Measurements from ENCODE around the gene SGMS1. TPM values are rescaled to one million over a fixed set of nuclear protein-coding genes. Genes with fewer than 3 reads are reported as not detected.

SGMS1 gene
- total RNA-seq, 3 donors from 2014 or later (not counting 1 experiment from before 2014, with no cell fraction given): 24.5 to 32.7 (median 30.4) TPM

- Mint-ChIP-seq H3K36me3 (peaks cover 5% of the 10 kb centered on the region), H3K27ac (no peak overlapping the region), H3K4me1 (peaks cover 8 to 13% of the 10 kb centered on the region in 2 donors), H3K9me3 (no peaks in the 10 kb centered on the region), H3K4me3 (peak overlapping the region; percentile 7), H3K27me3 (ENCODE audit: low read depth in 2 of 2) (no peaks in the 10 kb centered on the region)
- no peak for TF ChIP-seq CTCF (IDR thresholded peaks at IDR 0.05)
- intact Hi-C loops (cut with micrococcal nuclease): no loop called here
- DNase-seq (no peak), ATAC-seq (no peak)
- Histone ChIP-seq H3K27ac (ENCODE audit: low read length) (no peak overlapping the region), H3K36me3 (ENCODE audit: control insufficient read depth, insufficient read depth, low read length) (peaks cover 2% of the 10 kb centered on the region), H3K4me3 (ENCODE audit: low read length) (no peak overlapping the region), H3K27me3 (ENCODE audit: control insufficient read depth, insufficient read depth, low read length) (no peaks in the 10 kb centered on the region), H3K4me1 (ENCODE audit: control insufficient read depth, insufficient read depth, low read length) (no peaks in the 10 kb centered on the region), H3K9me3 (ENCODE audit: control insufficient read depth, insufficient read depth, low read length) (no peaks in the 10 kb centered on the region)
- WGBS (ENCODE audit: insufficient coverage): 43% methylated on average over 12 of the region's 13 CpGs
These were observed 296.7 kb downstream of the SGMS1 start for GRCh38 chr10:50326757-50327701.

GRCh38 chr10:50326172-50326555, 297.6 kb downstream of the SGMS1 start:
- no peak overlapping the region for H3K27ac ChIP-seq (ENCODE audit: low read length)
- Mint-ChIP-seq H3K4me1 (peaks cover 8 to 13% of the 10 kb centered on the region in 2 donors), H3K27ac (no peak overlapping the region)

GRCh38 chr10:50325449-50326171, 298.1 kb downstream of the SGMS1 start:
- DNase-seq (no peak), ATAC-seq (peak in 1 of 3 donors; percentile 29)
- Histone ChIP-seq H3K27me3 (ENCODE audit: control insufficient read depth, insufficient read depth, low read length) (no peaks in the 10 kb centered on the region), H3K27ac (ENCODE audit: low read length) (no peak overlapping the region), H3K4me1 (ENCODE audit: control insufficient read depth, insufficient read depth, low read length) (no peaks in the 10 kb centered on the region), H3K4me3 (ENCODE audit: low read length) (no peak overlapping the region), H3K9me3 (ENCODE audit: control insufficient read depth, insufficient read depth, low read length) (no peaks in the 10 kb centered on the region), H3K36me3 (ENCODE audit: control insufficient read depth, insufficient read depth, low read length) (peaks cover 5% of the 10 kb centered on the region)
- H3K4me3 Mint-ChIP-seq: no peak overlapping the region
- H3K9me3 Mint-ChIP-seq: no peaks in the 10 kb centered on the region
- 55% methylated on average over 6 of the region's 6 CpGs for WGBS (ENCODE audit: insufficient coverage)
- H3K27me3 Mint-ChIP-seq (ENCODE audit: low read depth in 2 of 2): no peaks in the 10 kb centered on the region
- no peak overlapping the region for H3K27ac Mint-ChIP-seq
- intact Hi-C loops (cut with micrococcal nuclease): no loop called here
- TF ChIP-seq CTCF (IDR thresholded peaks at IDR 0.05): no peak
- peaks cover 8 to 13% of the 10 kb centered on the region in 2 donors for H3K4me1 Mint-ChIP-seq
- peaks cover 5% of the 10 kb centered on the region for H3K36me3 Mint-ChIP-seq

More at GRCh38 chr10:50326172-50326555, 297.6 kb downstream of the SGMS1 start:
- no peak for DNase-seq
- no peak overlapping the region for H3K4me3 ChIP-seq (ENCODE audit: low read length)
- no peaks in the 10 kb centered on the region for H3K27me3 ChIP-seq (ENCODE audit: control insufficient read depth, insufficient read depth, low read length)
- no peaks in the 10 kb centered on the region for H3K27me3 Mint-ChIP-seq (ENCODE audit: low read depth in 2 of 2)
- no peak overlapping the region for H3K4me3 Mint-ChIP-seq
- H3K36me3 ChIP-seq (ENCODE audit: control insufficient read depth, insufficient read depth, low read length): peaks cover 2% of the 10 kb centered on the region
- intact Hi-C loops (cut with micrococcal nuclease): no loop called here
- H3K9me3 ChIP-seq (ENCODE audit: control insufficient read depth, insufficient read depth, low read length): no peaks in the 10 kb centered on the region
- peaks cover 5% of the 10 kb centered on the region for H3K36me3 Mint-ChIP-seq
- H3K9me3 Mint-ChIP-seq: no peaks in the 10 kb centered on the region
- no peak for ATAC-seq
- no peak for TF ChIP-seq CTCF (IDR thresholded peaks at IDR 0.05)
- no peaks in the 10 kb centered on the region for H3K4me1 ChIP-seq (ENCODE audit: control insufficient read depth, insufficient read depth, low read length)
